SK-N-SH treated with all-trans-retinoic acid at 6 μM for 48 hours (cell line): Measurements from ENCODE around the gene METRNL.
"Not testable (repeated sequence)": the region's sequence is repeated elsewhere in the genome, so short reads cannot be mapped to it uniquely, and the experiment has no call there.

Experiments
- ATAC-seq: fragments of 200-7000 bp; cut with Tn5 transposase; 3 replicates; pipeline ENCODE4 v1.9.1; 2020; ENCODE audit warnings: mild to moderate bottlenecking, moderate library complexity
- ARNTL ChIP-seq: fragments of 450-650 bp; formaldehyde crosslinking; IDR thresholded peaks from 2 replicates; pipeline ENCODE4 v1.5.0; 2020; ENCODE audit warnings: low read depth, mild to moderate bottlenecking, moderate library complexity, borderline replicate concordance
- BACH2 ChIP-seq: fragments of 250-450 bp; sonication (Bioruptor Pico); IDR thresholded peaks from 2 replicates; pipeline ENCODE4 v1.9.0; 2021; ENCODE audit warnings: mild to moderate bottlenecking, borderline replicate concordance
- CREB5 ChIP-seq: fragments of 250-450 bp; sonication (Bioruptor Pico); IDR thresholded peaks from 2 replicates; pipeline ENCODE4 v1.5.1; 2020; ENCODE audit warnings: low read depth, mild to moderate bottlenecking, moderate library complexity
- CSDC2 ChIP-seq: fragments of 250-450 bp; sonication (Bioruptor Pico); IDR thresholded peaks from 2 replicates; pipeline ENCODE4 v1.5.0; 2020; ENCODE audit warnings: mild to moderate bottlenecking, moderate library complexity
- ESRRG ChIP-seq: fragments of 250-450 bp; sonication (Bioruptor Pico); IDR thresholded peaks from 2 replicates; pipeline ENCODE4 v1.6.1; 2021; ENCODE audit warnings: mild to moderate bottlenecking
- GLIS3 ChIP-seq: fragments of 250-450 bp; sonication (Bioruptor Pico); IDR thresholded peaks from 2 replicates; pipeline ENCODE4 v1.5.0; 2020; ENCODE audit warnings: mild to moderate bottlenecking, moderate library complexity
- ISL1 ChIP-seq: fragments of 250-450 bp; sonication (Bioruptor Pico); IDR thresholded peaks from 2 replicates; pipeline ENCODE4 v2.1.2; 2022; ENCODE audit warnings: mild to moderate bottlenecking, moderate library complexity
- OSR1 ChIP-seq: fragments of 250-450 bp; sonication (Bioruptor Pico); IDR thresholded peaks from 2 replicates; pipeline ENCODE4 v1.8.0; 2022; ENCODE audit warnings: moderate library complexity, mild to moderate bottlenecking, inconsistent platforms
- PPARA ChIP-seq: fragments of 250-450 bp; sonication (Bioruptor Pico); IDR thresholded peaks from 2 replicates; pipeline ENCODE4 v1.5.0; 2020; ENCODE audit warnings: mild to moderate bottlenecking, borderline replicate concordance
- TCF4 ChIP-seq: fragments of 250-450 bp; sonication (Bioruptor Pico); IDR thresholded peaks from 2 replicates; pipeline ENCODE4 v1.8.0; 2021; ENCODE audit warnings: mild to moderate bottlenecking, moderate library complexity, borderline replicate concordance
- TOX ChIP-seq: fragments of 250-450 bp; sonication (Bioruptor Pico); IDR thresholded peaks from 2 replicates; pipeline ENCODE4 v1.8.0; 2021; ENCODE audit warnings: mild to moderate bottlenecking, moderate library complexity, borderline replicate concordance
- ZC3H10 ChIP-seq: fragments of 250-450 bp; sonication (Bioruptor Pico); IDR thresholded peaks from 2 replicates; pipeline ENCODE4 v1.5.1; 2021; ENCODE audit warnings: mild to moderate bottlenecking, moderate library complexity
- ZFP3 ChIP-seq: fragments of 250-450 bp; sonication (Bioruptor Pico); IDR thresholded peaks from 2 replicates; pipeline ENCODE4 v1.5.0; 2020; ENCODE audit warnings: mild to moderate bottlenecking, moderate library complexity
- ZFP30 ChIP-seq: fragments of 450-650 bp; formaldehyde crosslinking; IDR thresholded peaks from 2 replicates; pipeline ENCODE4 v1.5.0; 2022; ENCODE audit warnings: mild to moderate bottlenecking, moderate library complexity
- ZNF565 ChIP-seq: fragments of 450-650 bp; formaldehyde crosslinking; conservative IDR thresholded peaks from 2 replicates; pipeline ENCODE4 v1.5.0; 2020; ENCODE audit warnings: low read depth, mild to moderate bottlenecking, moderate library complexity
- ZNF70 ChIP-seq: fragments of 450-650 bp; formaldehyde crosslinking; IDR thresholded peaks from 2 replicates; pipeline ENCODE4 v1.5.0; 2020; ENCODE audit warnings: mild to moderate bottlenecking, moderate library complexity
- ZNF8 ChIP-seq: fragments of 450-650 bp; formaldehyde crosslinking; IDR thresholded peaks from 2 replicates; pipeline ENCODE4 v1.5.0; 2020; ENCODE audit warnings: mild to moderate bottlenecking, moderate library complexity
- TF ChIP-seq, protein P1 (sequence below): fragments of 250-450 bp; sonication (Bioruptor Pico); IDR thresholded peaks from 2 replicates; pipeline ENCODE4 v1.8.0; 2020; ENCODE audit warnings: mild to moderate bottlenecking, moderate library complexity, borderline replicate concordance
- TF ChIP-seq, protein P2 (sequence below): fragments of 250-450 bp; sonication (Bioruptor Pico); IDR thresholded peaks from 2 replicates; pipeline ENCODE4 v1.5.1; 2021; ENCODE audit warnings: mild to moderate bottlenecking, moderate library complexity
- TF ChIP-seq, protein P3 (sequence below): fragments of 250-450 bp; sonication (Bioruptor Pico); IDR thresholded peaks from 2 replicates; pipeline ENCODE4 v1.8.0; 2021; ENCODE audit warnings: low read depth, mild to moderate bottlenecking, moderate library complexity, borderline replicate concordance

The METRNL gene

DNA sequence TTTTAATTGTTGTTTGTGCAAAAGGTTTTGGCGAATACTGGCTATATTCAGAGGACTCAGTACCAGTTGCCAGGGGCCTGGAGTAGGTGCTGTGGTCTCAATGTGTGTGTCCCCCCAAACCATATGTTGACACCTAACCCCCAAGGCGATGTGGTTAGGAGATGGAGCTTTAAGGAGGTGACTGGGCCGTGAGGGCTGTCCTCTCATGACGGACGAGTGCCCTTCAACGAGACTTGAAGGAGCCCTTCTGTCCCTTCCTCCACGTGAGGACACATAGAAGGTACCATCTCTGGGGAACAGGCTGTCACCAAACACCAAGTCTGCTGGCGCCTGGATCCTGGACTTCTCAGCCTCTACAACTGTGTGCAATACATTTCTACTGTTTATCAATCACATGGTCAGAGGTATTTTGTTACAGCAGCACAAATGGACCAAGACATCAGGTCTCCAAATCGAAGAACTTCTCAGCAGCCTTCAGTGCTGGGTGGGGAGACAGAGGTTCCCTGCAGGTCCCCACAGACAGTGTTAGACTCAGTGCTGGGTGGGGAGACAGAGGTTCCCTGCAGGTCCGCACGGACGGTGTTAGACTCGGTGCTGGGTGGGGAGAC, 24.8 kb upstream of the METRNL start:
- no peak for ATAC-seq
- TF ChIP-seq CSDC2 (CRISPR knock-in tag) (no peak), GLIS3 (CRISPR knock-in tag) (no peak), ZNF565 (CRISPR knock-in tag) (no peak), ZC3H10 (CRISPR knock-in tag) (no peak), ESRRG (CRISPR knock-in tag) (no peak), ZFP3 (no peak), BACH2 (CRISPR knock-in tag) (no peak), TCF4 (CRISPR knock-in tag) (no peak), OSR1 (CRISPR knock-in tag) (no peak)
- TF ChIP-seq, protein P1, sequence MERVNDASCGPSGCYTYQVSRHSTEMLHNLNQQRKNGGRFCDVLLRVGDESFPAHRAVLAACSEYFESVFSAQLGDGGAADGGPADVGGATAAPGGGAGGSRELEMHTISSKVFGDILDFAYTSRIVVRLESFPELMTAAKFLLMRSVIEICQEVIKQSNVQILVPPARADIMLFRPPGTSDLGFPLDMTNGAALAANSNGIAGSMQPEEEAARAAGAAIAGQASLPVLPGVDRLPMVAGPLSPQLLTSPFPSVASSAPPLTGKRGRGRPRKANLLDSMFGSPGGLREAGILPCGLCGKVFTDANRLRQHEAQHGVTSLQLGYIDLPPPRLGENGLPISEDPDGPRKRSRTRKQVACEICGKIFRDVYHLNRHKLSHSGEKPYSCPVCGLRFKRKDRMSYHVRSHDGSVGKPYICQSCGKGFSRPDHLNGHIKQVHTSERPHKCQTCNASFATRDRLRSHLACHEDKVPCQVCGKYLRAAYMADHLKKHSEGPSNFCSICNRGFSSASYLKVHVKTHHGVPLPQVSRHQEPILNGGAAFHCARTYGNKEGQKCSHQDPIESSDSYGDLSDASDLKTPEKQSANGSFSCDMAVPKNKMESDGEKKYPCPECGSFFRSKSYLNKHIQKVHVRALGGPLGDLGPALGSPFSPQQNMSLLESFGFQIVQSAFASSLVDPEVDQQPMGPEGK (CRISPR knock-in tag), result no peak

- ATAC-seq, result not testable (repeated sequence)
These were observed 24.2 kb upstream of the METRNL start for GRCh38 chr17:83055176-83055575.

DNA sequence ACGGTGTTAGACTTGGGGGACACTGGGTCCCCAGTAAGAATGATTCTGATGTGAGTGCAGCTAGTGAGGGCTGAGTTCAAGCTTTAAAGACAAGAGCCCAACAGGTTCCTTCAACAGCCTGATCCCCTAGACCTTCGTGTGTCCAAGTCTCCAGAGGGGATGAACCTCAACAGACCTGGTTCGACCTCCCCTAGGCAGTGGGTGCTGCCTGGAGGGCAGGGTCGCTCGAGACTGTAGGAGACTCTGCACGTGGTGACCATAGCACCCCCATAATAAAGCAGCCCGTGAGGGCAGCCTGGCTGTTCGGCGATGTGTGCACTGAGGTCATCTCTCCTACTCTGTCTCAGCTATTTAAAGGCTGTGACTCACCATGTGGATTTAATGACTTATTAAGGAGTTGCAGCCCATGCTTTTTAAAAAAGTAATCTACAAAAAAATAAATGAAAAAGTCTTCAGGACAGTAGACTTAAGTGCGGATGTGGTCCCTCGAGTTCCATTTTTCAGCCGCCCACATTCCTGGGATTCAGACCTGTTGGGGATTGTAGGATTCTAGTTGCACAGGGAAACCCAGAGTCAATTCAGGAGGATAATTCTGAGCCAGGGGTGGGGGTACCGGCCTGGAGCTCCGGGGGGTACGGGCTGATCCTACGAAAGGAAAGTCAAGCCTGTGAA, 23.4 kb upstream of the METRNL start:
- TF ChIP-seq PPARA (no peak), ZNF70 (no peak), TOX (CRISPR knock-in tag) (no peak), BACH2 (CRISPR knock-in tag) (no peak), ISL1 (CRISPR knock-in tag) (no peak), CREB5 (CRISPR knock-in tag) (no peak), ZFP3 (no peak), ZNF8 (no peak), ZFP30 (CRISPR knock-in tag) (no peak), ZNF565 (CRISPR knock-in tag) (no peak), TCF4 (CRISPR knock-in tag) (no peak), OSR1 (CRISPR knock-in tag) (no peak)
- TF ChIP-seq, protein P2, sequence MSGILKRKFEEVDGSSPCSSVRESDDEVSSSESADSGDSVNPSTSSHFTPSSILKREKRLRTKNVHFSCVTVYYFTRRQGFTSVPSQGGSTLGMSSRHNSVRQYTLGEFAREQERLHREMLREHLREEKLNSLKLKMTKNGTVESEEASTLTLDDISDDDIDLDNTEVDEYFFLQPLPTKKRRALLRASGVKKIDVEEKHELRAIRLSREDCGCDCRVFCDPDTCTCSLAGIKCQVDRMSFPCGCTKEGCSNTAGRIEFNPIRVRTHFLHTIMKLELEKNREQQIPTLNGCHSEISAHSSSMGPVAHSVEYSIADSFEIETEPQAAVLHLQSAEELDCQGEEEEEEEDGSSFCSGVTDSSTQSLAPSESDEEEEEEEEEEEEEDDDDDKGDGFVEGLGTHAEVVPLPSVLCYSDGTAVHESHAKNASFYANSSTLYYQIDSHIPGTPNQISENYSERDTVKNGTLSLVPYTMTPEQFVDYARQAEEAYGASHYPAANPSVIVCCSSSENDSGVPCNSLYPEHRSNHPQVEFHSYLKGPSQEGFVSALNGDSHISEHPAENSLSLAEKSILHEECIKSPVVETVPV, result no peak
- TF ChIP-seq, protein P3, sequence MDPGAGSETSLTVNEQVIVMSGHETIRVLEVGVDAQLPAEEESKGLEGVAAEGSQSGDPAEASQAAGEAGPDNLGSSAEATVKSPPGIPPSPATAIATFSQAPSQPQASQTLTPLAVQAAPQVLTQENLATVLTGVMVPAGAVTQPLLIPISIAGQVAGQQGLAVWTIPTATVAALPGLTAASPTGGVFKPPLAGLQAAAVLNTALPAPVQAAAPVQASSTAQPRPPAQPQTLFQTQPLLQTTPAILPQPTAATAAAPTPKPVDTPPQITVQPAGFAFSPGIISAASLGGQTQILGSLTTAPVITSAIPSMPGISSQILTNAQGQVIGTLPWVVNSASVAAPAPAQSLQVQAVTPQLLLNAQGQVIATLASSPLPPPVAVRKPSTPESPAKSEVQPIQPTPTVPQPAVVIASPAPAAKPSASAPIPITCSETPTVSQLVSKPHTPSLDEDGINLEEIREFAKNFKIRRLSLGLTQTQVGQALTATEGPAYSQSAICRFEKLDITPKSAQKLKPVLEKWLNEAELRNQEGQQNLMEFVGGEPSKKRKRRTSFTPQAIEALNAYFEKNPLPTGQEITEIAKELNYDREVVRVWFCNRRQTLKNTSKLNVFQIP, result no peak
- ATAC-seq, result peak; percentile 47

GRCh38 chr17:83056583-83057396, 22.6 kb upstream of the METRNL start:
- no peak for ATAC-seq
- TF ChIP-seq ZNF70 (no peak), ESRRG (CRISPR knock-in tag) (no peak), ISL1 (CRISPR knock-in tag) (no peak), ZNF565 (CRISPR knock-in tag) (no peak), ARNTL (CRISPR knock-in tag) (no peak), ZFP30 (CRISPR knock-in tag) (no peak), CSDC2 (CRISPR knock-in tag) (no peak)
